K562 (cell line): ENCODE measurements around the gene SAMD4A. TPM values are rescaled to one million over a fixed set of nuclear protein-coding genes. Genes with fewer than 3 reads are reported as not detected.
A peak's percentile ranks its signal among the peaks of the same experiment; 100 is the strongest.

Experiments used
- ATF7 ChIP-seq: fragments of 450-650 bp; IDR thresholded peaks from 2 replicates; pipeline ENCODE4 v1.7.1; 2014; ENCODE audit warnings: mild to moderate bottlenecking, moderate library complexity
- MYNN ChIP-seq, 2 experiments: sonication (generic); formaldehyde crosslinking in 1 of 2; IDR thresholded peaks; 2 replicates each; pipeline versions ENCODE4 v1.5.0 to v1.6.1; 2016 to 2020; ENCODE audit warnings: antibody characterized with exemption in 1 of 2, missing genetic modification reagents in 1 of 2
- RFX1 ChIP-seq: fragments of 450-650 bp; IDR thresholded peaks from 2 replicates; pipeline ENCODE4 v1.6.1; 2016; ENCODE audit warnings: mild to moderate bottlenecking, moderate library complexity
- SRSF1 ChIP-seq: fragments of 200-400 bp; formaldehyde crosslinking; IDR thresholded peaks from 2 replicates; pipeline ENCODE4 v1.6.1; 2017; ENCODE audit warnings: mild to moderate bottlenecking, low read depth, low read length, moderate library complexity
- ZNF766 ChIP-seq: fragments of 200-800 bp; sonication (Bioruptor generic); conservative IDR thresholded peaks from 2 replicates; pipeline ENCODE4 v1.6.1; 2016; ENCODE audit warnings: missing genetic modification characterization, missing compliant biosample characterization
- polyA plus RNA-seq, 8 experiments: library from polyadenylated mRNA; depleted of rRNA in 4 of 8; stranded (reverse) in 5 of 8; unstranded in 3 of 8; fragments of >200 nt; fragmentation: Nextera tagmentation in 2 of 8; fragmentation: Illumina TruSeq in 1 of 8; extraction: Ambion mirVana in 2 of 8; extraction: Trizol in 1 of 8; gene quantifications; 2 replicates each; pipeline versions ENCODE4 v1.2.1 to v1.2.3, GENCODE V29; 2011 to 2014; ENCODE audit warnings: inconsistent platforms in 1 of 8, missing spikeins in 1 of 8
- total RNA-seq, 7 experiments: library from RNA; depleted of rRNA in 6 of 7; stranded (reverse); fragments of >200 nt in 6 of 7; fragmentation: Illumina TruSeq in 2 of 7; extraction: Trizol in 2 of 7; gene quantifications; 2 replicates each; pipeline versions ENCODE4 v1.2.1 to v1.2.3, GENCODE V29; 2011 to 2021; ENCODE audit warnings: low replicate concordance in 1 of 7
- TF ChIP-seq, protein P1 (sequence below), 2 experiments: fragments of 450-650 bp; IDR thresholded peaks; 2 replicates each; pipeline ENCODE4 v1.6.1; 2016; ENCODE audit warnings: mild to moderate bottlenecking in 2 of 2, borderline replicate concordance in 1 of 2, low read depth in 1 of 2, moderate library complexity in 1 of 2
- TF ChIP-seq, protein P2 (sequence below): fragments of 250-450 bp; sonication (Bioruptor Pico); IDR thresholded peaks from 2 replicates; pipeline ENCODE4 v1.8.0; 2022; ENCODE audit warnings: inconsistent platforms
- TF ChIP-seq, protein P3 (sequence below): fragments of 250-450 bp; sonication (Bioruptor Pico); IDR thresholded peaks from 2 replicates; pipeline ENCODE4 v1.5.0; 2021

SAMD4A gene
- total and polyA plus RNA-seq, 9 of the 15 experiments (the other 6 are each of a cell fraction or from before 2014, with no cell fraction given) = 0.66 to 6.8 (median 3.3) TPM

DNA sequence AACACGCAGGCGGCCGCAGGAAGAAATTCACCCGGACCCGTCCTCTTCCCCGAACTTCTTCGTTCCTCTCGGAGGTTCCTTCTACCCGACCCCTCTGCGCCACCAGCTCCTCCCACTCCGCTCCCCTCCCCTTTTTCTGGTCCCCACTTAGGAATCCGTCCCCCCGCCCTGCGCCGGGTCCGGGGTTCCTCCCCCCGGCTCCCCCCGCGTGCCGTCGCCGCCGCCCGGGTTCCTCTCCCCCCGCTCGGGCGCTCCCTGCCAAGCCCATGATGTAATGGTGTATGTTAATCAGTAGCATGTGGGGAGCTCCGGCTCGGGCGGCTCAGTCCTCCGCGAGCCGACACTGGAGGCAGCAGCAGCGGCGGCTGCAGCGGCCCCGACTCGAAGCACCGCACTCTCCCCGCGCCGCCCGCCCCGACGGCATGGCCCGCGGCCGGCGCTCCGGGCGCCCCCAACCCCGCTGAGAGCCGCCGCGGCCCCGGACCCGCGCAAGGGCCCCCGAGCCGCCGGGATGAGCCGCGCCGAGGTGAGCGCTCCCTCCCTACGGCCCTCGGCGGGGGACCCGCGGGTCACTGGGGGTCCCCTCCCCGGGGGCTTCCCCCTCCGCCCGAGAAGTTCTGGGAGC is 1.0 kb upstream of the SAMD4A start (continued):
- no peak for TF ChIP-seq ZNF766
- no peak for TF ChIP-seq SRSF1
- TF ChIP-seq, protein P1, sequence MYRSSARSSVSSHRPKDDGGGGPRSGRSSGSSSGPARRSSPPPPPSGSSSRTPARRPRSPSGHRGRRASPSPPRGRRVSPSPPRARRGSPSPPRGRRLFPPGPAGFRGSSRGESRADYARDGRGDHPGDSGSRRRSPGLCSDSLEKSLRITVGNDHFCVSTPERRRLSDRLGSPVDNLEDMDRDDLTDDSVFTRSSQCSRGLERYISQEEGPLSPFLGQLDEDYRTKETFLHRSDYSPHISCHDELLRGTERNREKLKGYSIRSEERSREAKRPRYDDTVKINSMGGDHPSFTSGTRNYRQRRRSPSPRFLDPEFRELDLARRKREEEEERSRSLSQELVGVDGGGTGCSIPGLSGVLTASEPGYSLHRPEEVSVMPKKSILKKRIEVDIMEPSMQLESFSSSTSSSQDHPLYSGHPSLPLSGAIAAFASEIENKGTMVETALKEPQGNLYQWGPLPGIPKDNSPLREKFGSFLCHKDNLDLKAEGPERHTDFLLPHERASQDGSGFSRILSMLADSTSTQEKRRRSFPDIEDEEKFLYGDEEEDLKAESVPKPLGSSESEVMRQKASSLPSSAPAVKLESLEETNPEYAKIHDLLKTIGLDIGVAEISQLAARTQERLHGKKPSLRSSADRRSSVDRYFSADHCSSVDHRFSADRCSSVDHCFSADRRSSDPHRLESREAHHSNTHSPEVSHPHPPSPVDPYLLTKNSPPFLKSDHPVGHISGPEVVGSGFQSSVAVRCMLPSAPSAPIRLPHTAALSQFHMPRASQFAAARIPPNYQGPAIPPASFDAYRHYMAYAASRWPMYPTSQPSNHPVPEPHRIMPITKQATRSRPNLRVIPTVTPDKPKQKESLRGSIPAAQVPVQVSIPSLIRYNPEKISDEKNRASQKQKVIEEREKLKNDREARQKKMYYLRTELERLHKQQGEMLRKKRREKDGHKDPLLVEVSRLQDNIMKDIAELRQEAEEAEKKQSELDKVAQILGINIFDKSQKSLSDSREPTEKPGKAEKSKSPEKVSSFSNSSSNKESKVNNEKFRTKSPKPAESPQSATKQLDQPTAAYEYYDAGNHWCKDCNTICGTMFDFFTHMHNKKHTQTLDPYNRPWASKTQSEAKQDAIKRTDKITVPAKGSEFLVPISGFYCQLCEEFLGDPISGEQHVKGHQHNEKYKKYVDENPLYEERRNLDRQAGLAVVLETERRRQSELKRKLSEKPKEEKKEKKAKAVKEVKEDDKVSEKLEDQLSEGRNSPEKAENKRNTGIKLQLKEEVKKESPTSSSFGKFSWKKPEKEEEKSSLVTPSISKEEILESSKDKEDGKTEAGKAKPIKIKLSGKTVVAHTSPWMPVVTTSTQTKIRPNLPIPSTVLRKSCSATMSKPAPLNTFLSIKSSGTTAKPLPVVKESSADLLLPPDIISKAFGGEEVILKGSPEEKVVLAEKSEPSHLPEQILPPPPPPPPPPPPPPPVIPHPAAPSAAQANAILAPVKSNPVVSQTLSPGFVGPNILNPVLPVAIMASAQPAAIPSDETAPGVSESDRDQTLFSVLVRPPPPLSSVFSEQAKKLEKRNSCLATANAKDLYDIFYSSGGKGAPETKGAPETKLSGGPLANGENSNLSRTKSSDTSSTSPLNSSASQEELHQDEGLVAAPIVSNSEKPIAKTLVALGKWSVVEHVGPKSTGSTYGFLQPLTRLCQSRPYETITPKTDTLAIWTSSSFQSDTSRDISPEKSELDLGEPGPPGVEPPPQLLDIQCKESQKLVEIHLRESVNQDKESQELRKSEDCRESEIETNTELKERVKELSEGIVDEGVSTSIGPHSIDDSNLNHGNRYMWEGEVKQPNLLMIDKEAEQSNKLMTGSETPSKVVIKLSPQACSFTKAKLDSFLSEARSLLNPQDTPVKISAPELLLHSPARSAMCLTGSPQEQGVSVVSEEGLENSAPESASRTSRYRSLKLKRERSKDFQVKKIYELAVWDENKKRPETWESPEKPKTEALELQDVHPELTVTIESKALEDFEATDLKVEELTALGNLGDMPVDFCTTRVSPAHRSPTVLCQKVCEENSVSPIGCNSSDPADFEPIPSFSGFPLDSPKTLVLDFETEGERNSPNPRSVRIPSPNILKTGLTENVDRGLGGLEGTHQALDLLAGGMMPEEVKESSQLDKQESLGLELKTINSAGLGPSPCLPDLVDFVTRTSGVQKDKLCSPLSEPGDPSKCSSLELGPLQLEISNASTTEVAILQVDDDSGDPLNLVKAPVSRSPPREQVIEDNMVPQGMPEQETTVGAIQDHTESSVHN (IDR thresholded peaks at IDR 0.05; ENCODE audit: borderline replicate concordance in 1 of 2, low read depth in 1 of 2) = no peak
- peak; percentile 93 for TF ChIP-seq ATF7
- TF ChIP-seq MYNN (IDR thresholded peaks at IDR 0.05) = no peak
- TF ChIP-seq MYNN (CRISPR knock-in tag; IDR thresholded peaks at IDR 0.05) = no peak
- TF ChIP-seq RFX1 = no peak
- TF ChIP-seq, protein P2, sequence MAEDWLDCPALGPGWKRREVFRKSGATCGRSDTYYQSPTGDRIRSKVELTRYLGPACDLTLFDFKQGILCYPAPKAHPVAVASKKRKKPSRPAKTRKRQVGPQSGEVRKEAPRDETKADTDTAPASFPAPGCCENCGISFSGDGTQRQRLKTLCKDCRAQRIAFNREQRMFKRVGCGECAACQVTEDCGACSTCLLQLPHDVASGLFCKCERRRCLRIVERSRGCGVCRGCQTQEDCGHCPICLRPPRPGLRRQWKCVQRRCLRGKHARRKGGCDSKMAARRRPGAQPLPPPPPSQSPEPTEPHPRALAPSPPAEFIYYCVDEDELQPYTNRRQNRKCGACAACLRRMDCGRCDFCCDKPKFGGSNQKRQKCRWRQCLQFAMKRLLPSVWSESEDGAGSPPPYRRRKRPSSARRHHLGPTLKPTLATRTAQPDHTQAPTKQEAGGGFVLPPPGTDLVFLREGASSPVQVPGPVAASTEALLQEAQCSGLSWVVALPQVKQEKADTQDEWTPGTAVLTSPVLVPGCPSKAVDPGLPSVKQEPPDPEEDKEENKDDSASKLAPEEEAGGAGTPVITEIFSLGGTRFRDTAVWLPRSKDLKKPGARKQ (CRISPR knock-in tag) = no peak
- TF ChIP-seq, protein P3, sequence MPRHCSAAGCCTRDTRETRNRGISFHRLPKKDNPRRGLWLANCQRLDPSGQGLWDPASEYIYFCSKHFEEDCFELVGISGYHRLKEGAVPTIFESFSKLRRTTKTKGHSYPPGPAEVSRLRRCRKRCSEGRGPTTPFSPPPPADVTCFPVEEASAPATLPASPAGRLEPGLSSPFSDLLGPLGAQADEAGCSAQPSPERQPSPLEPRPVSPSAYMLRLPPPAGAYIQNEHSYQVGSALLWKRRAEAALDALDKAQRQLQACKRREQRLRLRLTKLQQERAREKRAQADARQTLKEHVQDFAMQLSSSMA (CRISPR knock-in tag) = no peak
- TF ChIP-seq, all 486 proteins: peak for 33
